AG08396 (cell line): ENCODE data around the gene MYB.
A peak's percentile ranks its signal among the peaks of the same experiment; 100 is the strongest.

Source experiments
- DNase-seq: peaks from one replicate; pipeline ENCODE4 v3.0.0; 2012; ENCODE audit warnings: low spot score, mixed read lengths

Gene MYB

DNA sequence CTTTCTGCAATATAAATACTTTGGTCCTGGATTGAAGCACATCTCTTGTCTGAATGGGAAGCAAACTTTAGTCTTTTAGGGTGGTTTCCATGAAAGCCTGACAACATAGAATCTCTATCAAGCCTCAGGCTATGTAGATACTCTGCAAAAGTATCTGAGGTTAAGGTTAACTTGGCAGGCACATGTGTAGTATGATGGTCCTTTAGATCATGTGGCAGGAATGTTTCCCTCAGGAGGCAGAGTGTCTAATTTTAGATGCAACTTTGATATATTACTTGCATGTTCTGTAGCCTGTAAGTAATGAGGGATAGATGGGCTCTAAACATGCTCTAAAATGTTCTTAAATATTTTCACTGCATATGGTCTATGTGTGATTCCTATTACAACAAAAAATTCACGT lies 8.2 kb downstream of the MYB start:
- DNase-seq: no peak

DNA sequence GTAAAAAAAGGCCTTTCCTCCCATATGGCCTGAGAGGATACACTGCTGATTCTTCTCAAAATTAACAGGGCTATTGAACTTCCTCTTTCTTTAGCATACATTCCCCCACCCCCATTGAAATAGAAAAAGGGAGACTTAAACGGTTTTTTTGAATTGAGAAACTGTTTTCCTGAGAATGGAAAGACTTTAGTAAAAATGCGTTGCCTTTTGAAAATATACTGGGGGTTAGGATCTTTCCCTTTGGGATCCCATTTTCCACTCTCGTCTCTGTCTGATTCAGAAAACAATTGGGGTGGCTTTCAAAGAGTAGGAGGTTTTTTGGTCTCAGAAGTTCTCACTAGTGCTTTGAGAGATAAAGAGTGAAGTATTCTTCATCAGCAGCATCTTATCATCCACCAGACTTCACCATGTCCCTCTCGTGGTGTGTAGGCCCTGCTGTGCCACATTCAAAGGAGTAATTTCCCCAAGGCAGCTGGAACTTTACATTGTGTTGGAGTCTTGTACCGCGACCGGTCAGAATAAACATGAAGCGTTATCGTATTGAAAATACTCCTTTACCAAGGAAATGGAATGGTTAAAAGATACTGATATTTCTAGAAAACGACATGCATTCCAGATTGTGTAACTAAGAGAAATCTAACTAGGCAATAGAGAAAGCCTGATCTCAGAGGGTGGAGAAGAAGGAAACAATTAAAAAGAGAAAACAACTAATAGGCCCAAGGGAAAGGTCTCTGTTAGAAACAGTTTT lies 10.6 kb downstream of the MYB start:
- no peak for DNase-seq

DNA sequence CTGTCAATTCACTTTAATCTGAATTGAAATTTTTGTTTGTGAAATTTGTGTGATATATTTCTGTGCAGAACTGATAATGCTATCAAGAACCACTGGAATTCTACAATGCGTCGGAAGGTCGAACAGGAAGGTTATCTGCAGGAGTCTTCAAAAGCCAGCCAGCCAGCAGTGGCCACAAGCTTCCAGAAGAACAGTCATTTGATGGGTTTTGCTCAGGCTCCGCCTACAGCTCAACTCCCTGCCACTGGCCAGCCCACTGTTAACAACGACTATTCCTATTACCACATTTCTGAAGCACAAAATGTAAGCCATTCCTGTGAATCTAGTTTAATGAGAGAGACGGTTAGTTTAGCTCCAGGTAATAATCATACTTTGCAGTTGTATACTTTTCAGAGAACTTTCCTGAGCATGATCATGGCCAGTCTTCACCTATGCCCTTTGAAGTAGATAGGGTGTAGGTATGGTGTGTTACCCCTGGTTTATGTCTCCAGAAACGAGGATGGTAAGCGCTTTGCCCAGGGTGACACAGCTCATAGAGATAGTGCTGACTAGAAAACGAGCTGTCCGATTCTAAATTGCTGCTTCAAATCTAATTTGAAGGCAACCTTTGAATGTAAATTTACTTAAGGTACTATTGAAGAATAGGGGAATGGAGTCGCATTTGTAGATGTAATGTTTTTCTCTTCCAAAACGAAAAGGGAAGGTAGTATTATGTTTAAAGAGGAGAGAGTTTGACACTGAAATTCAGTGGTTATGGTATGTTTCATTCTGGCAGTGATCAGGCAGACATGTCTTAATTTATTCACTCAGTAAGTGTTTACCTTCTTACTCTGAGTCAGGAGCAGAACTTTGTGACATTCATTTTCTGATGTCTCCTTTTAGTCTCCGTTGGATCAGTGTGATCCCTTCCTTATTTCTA lies 11.4 kb downstream of the MYB start:
- DNase-seq: no peak

DNA sequence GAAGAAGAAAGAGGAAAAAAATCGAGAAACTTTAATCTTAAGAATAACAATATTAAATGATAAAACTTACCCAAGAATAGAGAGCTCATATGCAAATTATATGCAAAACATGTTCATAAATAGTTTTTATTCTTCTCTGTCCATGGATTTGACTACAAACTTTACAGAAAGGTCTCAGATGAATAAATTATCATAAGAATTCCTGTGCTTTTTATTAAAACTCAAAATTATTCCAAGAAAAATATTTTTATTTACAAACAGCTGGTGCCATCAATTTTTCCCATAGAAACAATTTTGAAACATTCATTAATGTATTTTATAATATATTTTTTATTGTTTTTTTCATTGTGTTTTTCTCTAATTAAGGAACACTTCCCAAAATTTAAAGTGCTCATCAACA lies 12.1 kb downstream of the MYB start:
- DNase-seq: no peak

DNA sequence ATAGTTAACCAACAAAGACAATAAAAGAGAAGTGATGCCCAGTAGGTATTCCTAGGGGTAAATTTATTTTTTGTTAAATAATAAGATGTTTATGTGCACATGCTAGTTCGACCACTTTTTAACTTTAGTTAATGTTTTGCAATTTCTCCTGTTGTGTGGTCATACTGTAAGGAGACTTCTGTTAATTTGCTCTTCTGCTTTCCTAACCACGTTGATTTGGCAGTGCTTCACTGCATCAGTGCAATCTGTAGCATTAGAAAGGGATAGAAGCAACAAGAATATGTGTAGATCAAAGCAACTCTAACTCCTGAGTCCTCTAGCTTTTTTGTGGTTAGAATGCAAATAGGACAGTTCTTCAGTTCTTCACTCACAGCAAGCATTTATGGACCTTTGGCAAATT lies 13.9 kb downstream of the MYB start:
- no peak for DNase-seq

DNA sequence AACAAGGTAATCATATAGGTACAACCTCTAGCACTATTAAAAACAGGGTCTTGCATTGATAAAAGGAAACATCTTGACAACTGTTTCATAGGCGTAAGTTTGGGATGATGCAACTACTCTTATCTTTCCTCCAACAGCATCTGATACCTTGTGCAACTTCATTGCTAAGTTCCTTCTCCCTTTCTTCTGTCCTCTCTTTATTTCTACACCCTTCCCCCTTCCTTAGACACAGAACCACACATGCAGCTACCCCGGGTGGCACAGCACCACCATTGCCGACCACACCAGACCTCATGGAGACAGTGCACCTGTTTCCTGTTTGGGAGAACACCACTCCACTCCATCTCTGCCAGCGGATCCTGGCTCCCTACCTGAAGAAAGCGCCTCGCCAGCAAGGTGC lies 14.4 kb downstream of the MYB start:
- no peak for DNase-seq

DNA sequence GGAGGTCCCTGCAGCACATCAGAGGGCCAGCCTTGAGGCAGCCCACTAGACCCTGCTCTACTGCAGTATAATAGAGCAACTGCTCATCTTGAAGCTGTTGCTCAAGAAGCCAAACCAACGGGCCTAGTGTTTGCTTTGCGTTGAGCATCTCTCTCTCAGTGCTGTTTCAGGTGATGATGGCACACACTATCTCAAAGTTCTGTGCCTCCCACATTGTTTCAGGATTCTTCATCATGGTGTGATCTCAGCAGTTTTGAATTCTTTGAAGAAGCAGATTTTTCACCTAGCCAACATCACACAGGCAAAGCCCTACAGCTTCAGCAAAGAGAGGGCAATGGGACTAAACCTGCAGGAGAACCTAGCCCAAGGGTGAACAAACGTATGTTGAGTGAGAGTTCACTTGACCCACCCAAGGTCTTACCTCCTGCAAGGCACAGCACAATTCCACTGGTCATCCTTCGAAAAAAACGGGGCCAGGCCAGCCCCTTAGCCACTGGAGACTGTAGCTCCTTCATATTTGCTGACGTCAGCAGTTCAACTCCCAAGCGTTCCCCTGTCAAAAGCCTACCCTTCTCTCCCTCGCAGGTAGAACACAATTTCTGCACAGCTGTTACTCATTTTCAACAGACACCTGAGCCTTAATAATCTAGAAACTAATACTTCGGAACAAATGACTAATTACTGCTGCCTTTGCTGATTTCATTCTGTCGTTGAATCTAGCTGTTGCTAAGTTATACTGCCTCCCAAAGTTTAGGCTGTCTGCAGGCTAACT lies 15.8 kb downstream of the MYB start:
- DNase-seq: no peak

DNA sequence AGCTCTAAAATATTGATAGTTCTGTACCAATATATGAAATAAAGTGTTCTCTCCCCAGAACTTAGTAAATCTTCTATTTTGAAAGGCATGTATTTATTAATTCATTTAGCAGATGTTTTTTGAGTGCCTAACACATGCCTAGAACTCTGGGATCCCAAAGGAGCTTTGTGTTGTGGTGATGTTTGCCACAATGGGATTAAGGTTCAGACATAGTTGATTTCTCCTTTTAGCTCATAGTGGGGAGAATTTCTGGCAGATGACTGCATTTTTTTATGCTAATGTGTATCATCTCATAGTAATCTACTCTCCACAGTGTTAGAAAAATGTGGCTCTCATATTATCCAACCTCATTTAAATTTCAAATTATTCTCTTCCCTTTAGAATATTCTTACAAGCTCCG lies 21.7 kb downstream of the MYB start:
- no peak for DNase-seq

DNA sequence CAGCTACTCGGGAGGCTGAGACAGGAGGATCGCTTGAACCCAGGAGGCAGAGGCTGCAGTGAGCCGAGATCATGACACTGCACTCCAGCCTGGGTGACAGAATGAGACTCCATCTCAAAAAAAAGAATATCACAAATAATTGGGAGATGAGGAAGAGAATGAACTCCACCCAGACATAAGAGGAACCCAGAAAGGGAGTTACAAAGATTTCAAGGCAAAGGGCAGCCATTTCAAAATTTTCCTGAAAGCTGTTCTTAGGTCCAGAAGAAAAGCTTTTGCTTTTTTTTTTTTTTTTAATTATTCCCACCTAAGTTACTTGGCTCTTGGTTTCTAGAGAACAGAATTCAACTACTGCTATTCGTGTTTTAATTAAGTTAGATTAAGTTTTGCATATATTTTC lies 23.8 kb downstream of the MYB start:
- DNase-seq: no peak

DNA sequence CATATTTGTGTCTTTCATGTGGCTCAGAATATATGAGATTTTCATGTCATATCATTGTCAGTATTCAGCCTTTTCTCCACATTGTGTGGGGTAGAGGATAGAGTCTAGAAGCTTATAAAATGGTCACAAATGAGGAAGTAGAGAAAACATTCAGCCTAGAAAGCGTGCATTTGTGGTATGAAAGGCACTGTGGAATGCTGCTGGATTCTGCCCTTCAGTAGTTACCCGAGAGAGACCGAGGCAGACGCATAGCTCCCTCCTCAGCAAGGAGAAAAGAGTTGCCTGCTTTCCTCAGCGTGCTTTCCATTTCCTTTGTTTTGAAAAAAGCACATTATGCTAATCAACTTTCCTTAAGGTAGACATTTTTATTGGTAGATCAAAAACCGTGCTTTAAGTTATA lies 28.7 kb downstream of the MYB start:
- DNase-seq: no peak

DNA sequence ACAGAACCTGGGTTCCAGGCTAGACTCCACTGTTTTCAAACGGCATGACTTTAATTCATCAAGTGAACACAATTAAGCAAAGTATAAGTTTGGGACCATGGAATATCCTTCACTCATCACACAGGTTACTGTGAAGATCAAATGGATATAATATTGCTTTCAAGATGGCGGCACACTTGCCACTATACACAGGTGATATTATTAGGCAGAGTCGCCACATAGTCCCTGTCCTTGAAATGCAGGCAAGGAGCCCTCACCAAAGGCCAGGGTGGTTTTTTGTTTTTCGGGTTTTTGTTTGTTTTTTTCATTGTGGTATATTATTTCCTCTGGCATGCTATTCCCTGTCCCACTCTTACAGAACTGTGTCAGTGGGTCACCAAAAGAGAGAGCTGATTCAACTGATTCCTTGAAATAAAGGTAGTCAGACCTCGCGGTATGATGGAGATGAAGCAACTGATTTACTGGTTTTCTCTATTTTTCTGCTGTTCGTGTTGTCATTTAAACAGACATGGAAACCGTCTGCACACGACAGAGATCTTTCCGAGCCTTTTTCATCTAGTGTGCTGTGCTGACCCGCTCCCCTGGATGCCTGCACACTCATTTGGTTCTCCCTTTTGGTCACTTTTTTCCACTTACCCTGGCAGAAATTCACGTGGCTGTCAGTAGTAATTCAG lies 29.7 kb downstream of the MYB start:
- DNase-seq: no peak

DNA sequence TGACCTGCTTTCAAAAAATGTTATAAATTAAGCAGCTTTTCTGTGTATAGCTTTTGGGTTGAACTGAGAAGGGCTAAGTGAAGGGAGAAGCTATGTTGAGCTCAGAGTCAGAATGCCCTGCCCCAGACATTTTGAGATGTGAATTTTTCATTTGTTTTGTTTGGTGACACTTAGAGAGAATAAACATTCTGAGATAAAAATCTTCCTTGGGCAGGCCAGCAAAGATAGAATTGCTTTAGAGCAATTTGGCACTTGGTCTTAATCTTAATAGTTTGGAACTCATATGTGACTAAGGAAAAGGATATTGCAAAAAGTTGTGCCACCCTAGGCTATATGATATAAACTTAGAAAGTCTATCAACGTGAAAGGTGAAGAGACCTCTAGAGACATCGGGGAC lies 30.2 kb downstream of the MYB start:
- DNase-seq: no peak

DNA sequence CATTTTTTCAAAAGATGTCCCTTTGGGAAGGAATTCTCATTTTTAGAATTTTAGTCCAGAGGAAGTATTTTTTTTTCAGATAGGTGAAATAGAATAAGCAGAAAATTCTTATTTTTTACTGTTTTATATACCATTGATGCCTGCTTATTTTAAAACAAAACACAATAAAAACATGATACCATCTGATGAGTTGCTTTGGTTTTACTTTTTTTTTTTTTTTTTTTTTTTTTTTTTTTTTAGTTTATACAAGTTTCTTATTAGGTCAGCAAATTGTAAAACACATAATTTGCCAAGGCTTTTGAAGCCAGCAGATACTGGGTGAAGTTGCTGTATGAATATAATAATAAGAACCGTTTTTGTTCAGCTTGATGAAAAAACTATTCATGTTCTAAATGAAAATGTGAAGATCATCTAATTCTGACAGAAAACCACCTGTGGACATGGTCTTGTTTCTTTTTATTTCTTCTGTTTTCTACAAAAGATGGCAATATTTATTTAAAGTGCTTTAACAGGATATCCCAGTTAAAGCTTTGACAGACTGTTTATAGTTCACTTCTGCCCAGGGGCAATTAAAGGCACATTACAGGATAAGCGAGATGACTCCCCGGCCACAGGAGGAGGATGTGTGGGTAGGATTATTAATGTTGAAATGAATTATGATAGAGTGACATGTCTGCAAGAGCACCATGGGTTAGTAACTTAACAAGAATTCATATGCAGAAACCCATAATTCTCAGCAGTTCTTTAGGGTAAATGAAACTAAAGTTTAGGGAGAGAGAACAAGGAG lies 31.1 kb downstream of the MYB start:
- peak; percentile 19 for DNase-seq

DNA sequence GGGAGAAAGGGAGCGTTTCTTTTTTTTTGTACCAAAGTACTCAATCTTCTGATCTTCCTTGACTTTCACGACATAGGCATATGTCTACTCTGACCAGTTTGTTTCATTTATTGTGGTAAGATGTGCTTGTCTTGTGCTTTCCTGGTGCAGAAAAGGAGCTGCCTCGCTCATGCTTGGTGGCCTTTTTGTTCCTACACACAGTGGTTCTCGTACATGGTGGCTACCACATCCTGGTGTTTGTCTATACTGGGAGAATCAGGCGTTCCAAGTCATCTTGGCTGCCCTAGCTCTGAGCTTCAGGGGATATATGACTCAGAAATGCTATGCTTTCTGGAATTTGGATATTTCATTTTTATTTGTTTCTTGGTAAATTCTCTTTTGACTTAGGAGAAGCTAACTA lies 31.8 kb downstream of the MYB start:
- DNase-seq: peak; percentile 21

DNA sequence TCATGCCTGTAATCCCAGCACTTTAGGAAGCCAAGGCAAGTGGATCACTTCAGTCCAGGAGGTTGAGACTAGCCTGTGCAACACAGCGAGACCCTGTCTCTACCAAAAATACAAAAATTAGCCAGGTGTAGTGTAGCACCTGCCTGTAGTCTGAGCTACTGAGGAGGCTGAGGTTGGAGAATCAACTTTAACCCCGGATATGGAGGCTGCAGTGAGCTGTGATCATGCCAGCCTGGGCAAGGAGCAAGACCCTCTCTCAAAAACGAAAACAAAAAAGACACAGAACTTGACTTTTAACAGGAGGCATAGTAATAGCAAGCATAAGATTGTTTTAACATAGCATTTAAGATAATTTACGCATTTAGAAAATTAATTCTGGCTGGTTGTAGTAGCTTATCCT lies 32.5 kb downstream of the MYB start:
- DNase-seq: no peak

DNA sequence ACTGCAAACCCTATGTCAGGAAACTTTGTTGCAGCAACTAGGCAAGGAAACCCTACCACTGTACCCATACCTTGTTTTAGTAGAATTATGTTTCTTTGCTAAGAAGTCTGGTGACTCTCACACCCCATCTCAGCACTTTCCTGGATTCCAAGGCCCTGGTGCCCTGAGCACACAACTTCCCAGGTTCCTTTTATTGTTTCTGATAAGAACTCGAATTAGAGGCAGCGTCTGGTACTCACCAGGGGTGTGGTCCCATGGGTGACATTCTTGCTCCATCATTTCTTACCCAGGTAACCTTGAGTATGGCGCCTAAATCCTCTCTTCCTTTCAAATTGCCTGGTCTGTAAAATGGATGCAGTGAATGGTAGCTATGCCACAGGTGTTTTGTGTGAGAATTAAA lies 34.1 kb downstream of the MYB start:
- no peak for DNase-seq

DNA sequence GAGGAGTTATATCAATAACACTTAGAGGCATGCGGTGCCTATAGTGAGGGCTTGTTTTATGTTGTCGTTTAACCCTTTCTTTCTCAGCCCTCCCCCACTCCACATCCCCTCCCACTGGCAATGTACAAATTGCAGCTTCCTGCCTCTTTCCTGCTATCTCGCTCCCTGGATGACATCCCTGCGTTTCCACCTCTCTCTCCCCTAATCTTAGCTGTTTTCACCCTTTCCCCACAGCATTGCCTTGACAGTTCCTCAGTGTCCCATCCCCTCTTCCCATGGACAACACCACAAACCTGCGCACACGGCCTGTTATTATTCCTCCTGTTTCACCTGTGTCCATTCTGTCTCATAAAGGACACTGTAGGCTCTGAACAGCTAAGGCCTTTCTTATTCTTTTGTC lies 34.5 kb downstream of the MYB start:
- no peak for DNase-seq

DNA sequence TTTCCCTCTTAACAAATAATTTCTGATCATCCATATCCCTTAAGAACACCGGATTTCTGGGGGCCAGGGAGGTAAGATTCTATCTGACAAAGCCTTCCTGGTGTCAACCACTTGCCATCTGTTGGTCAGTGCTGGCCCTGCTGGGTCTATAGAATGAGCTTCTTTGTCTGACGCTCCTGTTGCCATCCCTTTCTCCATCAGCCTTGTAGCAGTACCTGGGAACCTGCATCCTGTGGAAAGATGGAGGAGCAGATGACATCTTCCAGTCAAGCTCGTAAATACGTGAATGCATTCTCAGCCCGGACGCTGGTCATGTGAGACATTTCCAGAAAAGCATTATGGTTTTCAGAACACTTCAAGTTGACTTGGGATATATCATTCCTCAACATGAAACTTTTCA lies 36.6 kb downstream of the MYB start:
- DNase-seq: no peak

DNA sequence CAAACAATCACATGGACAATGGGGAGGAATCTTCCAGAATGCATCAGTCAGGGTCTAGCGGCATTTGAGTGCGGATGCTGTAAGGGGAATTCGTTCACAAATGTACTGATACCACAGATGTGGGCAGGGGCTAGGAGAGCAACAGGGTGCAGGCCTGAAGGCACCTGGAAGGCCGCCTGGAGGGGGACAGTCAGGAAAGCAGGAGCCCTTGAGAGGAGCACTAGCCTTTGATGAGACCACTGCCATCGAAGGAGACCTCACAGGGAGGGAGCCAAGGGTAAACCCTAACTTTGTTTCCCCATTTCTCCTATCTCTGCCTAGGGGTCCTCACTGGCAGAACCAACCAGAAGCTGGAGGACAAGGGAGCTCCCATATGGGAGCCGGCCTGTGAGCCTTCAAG lies 38.2 kb downstream of the MYB start:
- DNase-seq: no peak

DNA sequence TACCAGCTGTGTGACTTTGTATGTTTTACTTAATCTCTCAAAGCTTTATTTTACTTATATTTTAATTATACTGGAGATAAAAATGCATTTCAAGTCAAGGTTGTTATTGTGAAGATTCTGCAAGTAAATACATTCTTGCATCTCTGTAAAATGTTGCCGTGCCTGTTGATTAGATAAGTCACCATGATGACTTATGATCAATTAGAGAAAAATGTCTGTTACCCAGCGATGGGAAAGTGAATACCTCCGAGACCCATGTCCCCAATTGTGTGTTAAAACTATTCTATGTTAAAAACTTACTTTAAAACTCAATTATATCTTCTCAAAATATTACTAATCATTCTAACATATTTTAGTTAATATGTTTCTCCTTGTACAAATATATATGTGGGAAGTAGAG lies 39.9 kb downstream of the MYB start:
- DNase-seq: no peak

DNA sequence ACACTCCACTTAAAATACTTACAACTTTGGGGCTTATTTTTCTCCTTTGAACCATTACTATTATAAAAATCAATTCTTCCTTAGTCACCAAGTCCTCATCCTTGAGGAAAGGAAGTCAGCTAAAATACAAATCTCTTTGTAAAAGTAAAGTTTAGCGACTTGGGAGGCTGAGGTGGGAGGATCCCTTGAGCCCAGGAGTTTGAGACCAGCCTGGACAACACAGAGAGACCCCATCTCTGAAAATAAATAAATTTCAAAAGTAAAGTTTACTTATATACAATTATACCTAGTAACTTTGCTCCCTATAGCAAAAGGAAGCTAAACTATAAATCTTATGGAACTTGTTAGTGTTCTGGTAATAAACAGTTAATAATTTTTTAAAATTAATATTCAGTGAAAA lies 40.4 kb downstream of the MYB start:
- no peak for DNase-seq
